ENCODE data around the gene CYP2F1.
"Not testable (repeated sequence)": the region's sequence is repeated elsewhere in the genome, so short reads cannot be mapped to it uniquely, and the experiment has no call there.

Gene CYP2F1

DNA sequence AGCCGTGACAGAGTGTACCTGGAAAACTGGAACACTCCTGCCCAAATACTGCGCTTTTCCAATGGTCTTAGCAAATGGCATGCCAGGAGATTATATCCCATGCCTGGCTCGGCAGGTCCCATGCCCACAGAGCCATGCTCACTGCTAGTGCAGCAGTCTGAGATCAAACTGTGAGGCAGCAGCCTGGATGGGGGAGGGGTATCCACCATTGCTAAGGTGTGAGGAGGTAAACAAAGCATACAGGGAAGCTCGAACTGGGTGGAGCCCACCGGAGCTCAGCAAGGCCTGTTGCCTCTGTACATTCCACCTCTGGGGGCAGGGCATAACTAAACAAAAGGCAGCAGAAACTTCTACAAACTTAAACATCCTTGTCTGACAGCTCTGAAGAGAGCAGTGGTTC is 15.5 kb upstream of the CYP2F1 start:
- WGBS, 2 experiments, result 81 to 89% methylated on average over 5 of the region's 5 CpGs
- H3K27me3 ChIP-seq (ENCODE audit: control insufficient read depth, insufficient read depth, low read length, poor library complexity, severe bottlenecking), result no peaks in the 10 kb centered on the region
- H3K4me1 ChIP-seq (ENCODE audit: control insufficient read depth, insufficient read depth, low read length), result no peaks in the 10 kb centered on the region
- no peaks in the 10 kb centered on the region for H3K9me3 ChIP-seq (ENCODE audit: control insufficient read depth, low read length)
- no peaks in the 10 kb centered on the region for H3K36me3 ChIP-seq (ENCODE audit: control insufficient read depth, insufficient read depth, low read length)
- no peak overlapping the region for H3K27ac ChIP-seq (ENCODE audit: insufficient read depth, low read depth, low read length, poor library complexity, severe bottlenecking)
- H3K4me3 ChIP-seq (ENCODE audit: insufficient read depth, low read depth, low read length), result no peak overlapping the region

DNA sequence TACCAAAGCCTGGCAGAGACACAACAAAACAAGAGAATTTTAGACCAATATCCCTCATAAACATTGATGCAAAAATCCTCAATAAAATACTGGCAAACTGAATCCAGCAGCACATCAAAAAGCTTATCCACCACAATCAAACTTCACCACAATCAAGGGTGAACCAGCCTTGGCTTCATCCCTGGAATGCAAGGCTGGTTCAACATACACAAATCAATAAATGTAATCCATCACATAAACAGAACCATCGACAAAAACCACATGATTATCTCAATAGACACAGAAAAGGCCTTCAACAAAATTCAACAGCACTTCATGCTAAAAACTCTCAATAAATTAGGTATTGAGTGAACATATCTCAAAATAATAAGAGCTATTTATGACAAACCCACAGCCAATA is 12.0 kb upstream of the CYP2F1 start:
- WGBS, 2 experiments, result 91 to 93% methylated on average over 1 of the region's 1 CpG
- H3K36me3 ChIP-seq (ENCODE audit: control insufficient read depth, insufficient read depth, low read length); H3K9me3 ChIP-seq (ENCODE audit: control insufficient read depth, low read length); H3K27ac ChIP-seq (ENCODE audit: insufficient read depth, low read depth, low read length, poor library complexity, severe bottlenecking); H3K4me1 ChIP-seq (ENCODE audit: control insufficient read depth, insufficient read depth, low read length); H3K4me3 ChIP-seq (ENCODE audit: insufficient read depth, low read depth, low read length); H3K27me3 ChIP-seq (ENCODE audit: control insufficient read depth, insufficient read depth, low read length, poor library complexity, severe bottlenecking): not testable (repeated sequence)

DNA sequence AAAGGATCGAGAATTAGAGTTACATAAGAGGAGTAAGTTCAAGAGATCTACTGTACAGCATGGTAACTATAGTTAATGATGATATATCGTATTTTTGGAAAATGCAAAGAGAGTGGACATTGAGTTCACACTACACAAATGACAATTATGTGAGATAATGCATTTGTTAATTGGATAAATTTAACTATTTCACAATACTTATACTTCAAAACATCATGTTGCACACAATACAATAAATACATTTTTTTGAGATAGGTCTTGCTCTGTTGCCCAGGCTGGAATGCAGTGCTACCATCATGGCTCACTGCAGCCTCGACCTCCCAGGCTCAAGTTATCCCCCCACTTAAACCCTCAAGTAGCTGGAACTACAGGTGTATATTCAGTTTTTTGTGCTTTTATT is 8.1 kb upstream of the CYP2F1 start:
- Histone ChIP-seq H3K36me3 (ENCODE audit: control insufficient read depth, insufficient read depth, low read length) (no peaks in the 10 kb centered on the region), H3K4me3 (ENCODE audit: insufficient read depth, low read depth, low read length) (no peak overlapping the region), H3K4me1 (ENCODE audit: control insufficient read depth, insufficient read depth, low read length) (no peaks in the 10 kb centered on the region), H3K27ac (ENCODE audit: insufficient read depth, low read depth, low read length, poor library complexity, severe bottlenecking) (no peak overlapping the region), H3K9me3 (ENCODE audit: control insufficient read depth, low read length) (no peaks in the 10 kb centered on the region), H3K27me3 (ENCODE audit: control insufficient read depth, insufficient read depth, low read length, poor library complexity, severe bottlenecking) (no peaks in the 10 kb centered on the region)
- 78 to 94% methylated on average over 3 of the region's 3 CpGs for WGBS, 2 experiments

DNA sequence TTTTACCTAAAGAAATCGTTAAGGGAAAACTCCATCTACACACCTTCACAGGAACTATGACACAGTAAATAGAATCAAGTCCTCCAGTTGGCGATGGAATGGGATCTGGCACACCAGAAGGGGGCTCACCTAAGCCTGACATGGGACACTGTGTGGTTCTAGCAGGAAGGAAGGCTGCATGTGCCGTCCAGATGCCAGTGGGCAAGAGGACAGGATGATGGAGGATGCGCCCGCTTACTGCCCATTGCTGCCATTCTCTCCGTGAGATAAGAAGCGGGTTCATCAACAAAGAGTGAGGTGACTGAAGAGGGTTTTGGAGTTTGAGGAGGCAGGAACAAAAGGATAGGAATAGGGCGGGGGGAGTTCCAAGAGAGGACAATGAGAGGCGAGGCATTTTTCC is 2.9 kb upstream of the CYP2F1 start:
- Histone ChIP-seq H3K9me3 (ENCODE audit: control insufficient read depth, low read length) (no peaks in the 10 kb centered on the region), H3K36me3 (ENCODE audit: control insufficient read depth, insufficient read depth, low read length) (no peaks in the 10 kb centered on the region), H3K4me1 (ENCODE audit: control insufficient read depth, insufficient read depth, low read length) (no peaks in the 10 kb centered on the region), H3K27me3 (ENCODE audit: control insufficient read depth, insufficient read depth, low read length, poor library complexity, severe bottlenecking) (no peaks in the 10 kb centered on the region), H3K4me3 (ENCODE audit: insufficient read depth, low read depth, low read length) (no peak overlapping the region), H3K27ac (ENCODE audit: insufficient read depth, low read depth, low read length, poor library complexity, severe bottlenecking) (no peak overlapping the region)
- WGBS, 2 experiments, result 93% methylated on average over 9 of the region's 9 CpGs

DNA sequence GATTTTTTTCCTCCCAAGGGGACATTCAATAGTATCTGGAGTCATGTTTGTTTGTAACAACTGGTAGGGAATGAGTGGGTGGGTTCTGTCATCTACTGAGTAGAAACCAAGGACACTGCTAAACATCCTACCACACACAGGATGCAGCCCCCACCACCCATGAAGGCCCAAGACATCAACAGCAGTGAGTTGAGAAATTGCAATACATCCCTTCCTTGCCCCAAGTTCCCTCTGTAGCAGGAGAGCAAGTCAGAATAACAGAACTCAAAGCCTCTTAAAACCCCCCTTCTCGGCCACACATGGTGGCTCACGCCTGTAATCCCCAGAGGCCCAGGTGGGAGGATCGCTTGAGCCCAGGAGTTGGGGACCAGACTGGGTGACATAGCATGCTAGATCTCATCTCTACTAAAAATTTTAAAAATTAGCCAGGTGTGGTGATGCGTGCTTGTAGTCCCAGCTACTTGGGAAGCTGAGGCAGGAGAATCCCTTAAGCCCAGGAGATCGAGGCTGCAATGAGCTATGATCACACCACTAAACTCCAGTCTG is 2.4 kb upstream of the CYP2F1 start:
- no peaks in the 10 kb centered on the region for H3K27me3 ChIP-seq (ENCODE audit: control insufficient read depth, insufficient read depth, low read length, poor library complexity, severe bottlenecking)
- H3K36me3 ChIP-seq (ENCODE audit: control insufficient read depth, insufficient read depth, low read length), result no peaks in the 10 kb centered on the region
- H3K4me1 ChIP-seq (ENCODE audit: control insufficient read depth, insufficient read depth, low read length), result no peaks in the 10 kb centered on the region
- WGBS, 2 experiments, result 90 to 95% methylated on average over 5 of the region's 5 CpGs
- no peak overlapping the region for H3K27ac ChIP-seq (ENCODE audit: insufficient read depth, low read depth, low read length, poor library complexity, severe bottlenecking)
- H3K9me3 ChIP-seq (ENCODE audit: control insufficient read depth, low read length), result no peaks in the 10 kb centered on the region
- no peak overlapping the region for H3K4me3 ChIP-seq (ENCODE audit: insufficient read depth, low read depth, low read length)

DNA sequence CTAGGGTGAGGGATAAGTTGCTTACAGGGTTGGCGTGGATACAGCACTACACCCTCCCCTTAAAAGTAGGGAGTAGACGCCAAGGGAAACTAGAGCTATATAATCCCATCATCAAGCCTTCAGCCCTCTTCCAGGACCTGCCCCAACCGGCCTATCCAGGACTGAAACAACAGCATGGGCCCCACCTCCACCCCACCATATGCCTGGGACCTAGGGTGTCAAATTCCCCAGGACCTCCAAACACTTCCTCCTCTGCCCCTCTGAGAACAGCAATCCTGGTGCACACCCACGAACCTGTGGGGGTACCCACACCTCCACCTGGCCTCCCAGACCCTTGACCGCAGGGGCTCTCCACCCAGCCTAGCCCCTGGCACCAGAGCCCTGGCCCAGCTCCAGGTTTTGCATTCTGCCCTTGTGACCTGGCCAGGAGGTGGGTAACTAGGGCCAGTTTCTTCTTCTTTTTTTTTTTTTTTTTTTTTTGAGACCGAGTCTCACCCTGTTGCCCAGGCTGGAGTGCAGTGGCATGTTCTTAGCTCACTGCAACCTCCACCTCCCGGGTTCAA is 1.4 kb upstream of the CYP2F1 start:
- Histone ChIP-seq H3K27ac (ENCODE audit: insufficient read depth, low read depth, low read length, poor library complexity, severe bottlenecking) (no peak overlapping the region), H3K4me1 (ENCODE audit: control insufficient read depth, insufficient read depth, low read length) (no peaks in the 10 kb centered on the region), H3K9me3 (ENCODE audit: control insufficient read depth, low read length) (no peaks in the 10 kb centered on the region), H3K27me3 (ENCODE audit: control insufficient read depth, insufficient read depth, low read length, poor library complexity, severe bottlenecking) (no peaks in the 10 kb centered on the region), H3K4me3 (ENCODE audit: insufficient read depth, low read depth, low read length) (no peak overlapping the region), H3K36me3 (ENCODE audit: control insufficient read depth, insufficient read depth, low read length) (no peaks in the 10 kb centered on the region)
- 89 to 91% methylated on average over 6 to 7 of the region's 7 CpGs for WGBS, 2 experiments

DNA sequence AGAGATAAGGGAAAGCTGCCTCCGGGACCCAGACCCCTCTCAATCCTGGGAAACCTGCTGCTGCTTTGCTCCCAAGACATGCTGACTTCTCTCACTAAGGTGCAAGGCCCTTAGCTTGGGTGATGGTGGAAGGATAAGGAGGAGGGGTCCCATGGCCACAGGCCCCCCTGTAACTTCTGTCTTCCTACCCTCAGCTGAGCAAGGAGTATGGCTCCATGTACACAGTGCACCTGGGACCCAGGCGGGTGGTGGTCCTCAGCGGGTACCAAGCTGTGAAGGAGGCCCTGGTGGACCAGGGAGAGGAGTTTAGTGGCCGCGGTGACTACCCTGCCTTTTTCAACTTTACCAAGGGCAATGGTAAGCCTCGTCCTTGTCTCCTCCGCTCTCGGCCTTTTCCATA is 2.0 kb downstream of the CYP2F1 start:
- Histone ChIP-seq H3K4me1 (ENCODE audit: control insufficient read depth, insufficient read depth, low read length) (no peaks in the 10 kb centered on the region), H3K27me3 (ENCODE audit: control insufficient read depth, insufficient read depth, low read length, poor library complexity, severe bottlenecking) (no peaks in the 10 kb centered on the region), H3K4me3 (ENCODE audit: insufficient read depth, low read depth, low read length) (no peak overlapping the region), H3K27ac (ENCODE audit: insufficient read depth, low read depth, low read length, poor library complexity, severe bottlenecking) (no peak overlapping the region), H3K36me3 (ENCODE audit: control insufficient read depth, insufficient read depth, low read length) (no peaks in the 10 kb centered on the region), H3K9me3 (ENCODE audit: control insufficient read depth, low read length) (no peaks in the 10 kb centered on the region)
- 94% methylated on average over 8 of the region's 8 CpGs for WGBS, 2 experiments

DNA sequence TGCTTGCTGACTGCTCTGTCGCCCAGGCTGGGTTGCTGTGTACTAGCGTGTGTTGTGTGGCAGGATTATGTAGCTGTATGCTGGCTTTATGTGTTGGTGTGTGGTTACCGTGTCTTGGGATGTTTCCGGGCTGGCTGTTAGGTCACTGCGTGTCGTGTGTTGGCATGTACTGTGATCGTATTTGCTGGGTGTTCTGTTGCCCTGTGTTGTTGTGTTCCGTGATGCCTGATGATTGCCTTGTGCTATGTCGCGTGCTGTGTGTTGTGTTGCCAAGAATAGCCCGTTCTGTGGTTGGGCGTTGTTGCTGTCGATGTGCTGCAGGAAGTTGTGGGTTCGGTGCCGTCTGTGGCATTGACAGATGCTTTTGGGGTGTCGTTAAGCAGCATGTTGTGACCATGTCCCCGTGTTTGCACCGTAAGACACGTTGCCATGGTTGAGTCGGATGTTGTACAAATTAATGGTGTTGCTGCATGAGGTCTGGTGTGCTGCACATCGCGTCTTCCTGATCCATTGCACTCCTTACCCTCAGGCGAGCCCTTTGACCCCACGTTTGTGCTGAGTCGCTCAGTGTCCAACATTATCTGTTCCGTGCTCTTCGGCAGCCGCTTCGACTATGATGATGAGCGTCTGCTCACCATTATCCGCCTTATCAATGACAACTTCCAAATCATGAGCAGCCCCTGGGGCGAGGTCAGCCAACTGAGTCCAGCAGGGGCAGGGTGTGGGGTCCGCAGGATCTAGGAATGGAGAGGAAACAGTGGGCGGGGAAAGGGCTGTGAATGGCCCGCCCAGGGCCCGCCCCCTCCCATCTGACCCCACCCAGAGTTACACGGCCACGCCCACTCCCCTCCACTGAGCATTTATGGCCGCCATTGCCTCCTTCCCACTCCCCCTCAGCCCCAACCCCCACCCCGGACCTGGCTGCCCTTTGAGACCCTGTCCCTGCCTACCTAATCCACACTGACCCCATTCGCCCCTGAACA is 7.0 kb downstream of the CYP2F1 start:
- WGBS, 2 experiments, result 94% methylated on average over 36 to 37 of the region's 41 CpGs
- not testable (repeated sequence) for H3K27me3 ChIP-seq (ENCODE audit: control insufficient read depth, insufficient read depth, low read length, poor library complexity, severe bottlenecking); H3K9me3 ChIP-seq (ENCODE audit: control insufficient read depth, low read length); H3K27ac ChIP-seq (ENCODE audit: insufficient read depth, low read depth, low read length, poor library complexity, severe bottlenecking); H3K36me3 ChIP-seq (ENCODE audit: control insufficient read depth, insufficient read depth, low read length); H3K4me1 ChIP-seq (ENCODE audit: control insufficient read depth, insufficient read depth, low read length); H3K4me3 ChIP-seq (ENCODE audit: insufficient read depth, low read depth, low read length)

DNA sequence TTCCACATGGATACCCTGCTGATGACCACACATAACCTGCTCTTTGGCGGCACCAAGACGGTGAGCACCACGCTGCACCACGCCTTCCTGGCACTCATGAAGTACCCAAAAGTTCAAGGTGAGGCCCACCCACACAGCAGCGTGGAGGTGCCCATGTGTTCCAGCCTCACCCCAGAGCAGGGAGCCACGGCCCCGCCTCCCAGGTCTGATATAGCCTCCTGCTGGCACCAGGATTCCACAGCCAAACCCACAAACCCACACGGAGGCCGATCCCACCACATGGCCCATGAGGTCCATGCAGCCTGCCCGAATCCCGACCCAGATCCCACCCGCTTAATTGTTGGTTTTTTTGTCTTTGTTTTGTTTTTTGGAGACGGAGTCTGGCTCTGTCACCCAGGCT is 8.6 kb downstream of the CYP2F1 start:
- not testable (repeated sequence) for H3K4me1 ChIP-seq (ENCODE audit: control insufficient read depth, insufficient read depth, low read length); H3K27me3 ChIP-seq (ENCODE audit: control insufficient read depth, insufficient read depth, low read length, poor library complexity, severe bottlenecking); H3K36me3 ChIP-seq (ENCODE audit: control insufficient read depth, insufficient read depth, low read length); H3K4me3 ChIP-seq (ENCODE audit: insufficient read depth, low read depth, low read length); H3K27ac ChIP-seq (ENCODE audit: insufficient read depth, low read depth, low read length, poor library complexity, severe bottlenecking); H3K9me3 ChIP-seq (ENCODE audit: control insufficient read depth, low read length)
- 92% methylated on average over 13 of the region's 13 CpGs for WGBS, 2 experiments

DNA sequence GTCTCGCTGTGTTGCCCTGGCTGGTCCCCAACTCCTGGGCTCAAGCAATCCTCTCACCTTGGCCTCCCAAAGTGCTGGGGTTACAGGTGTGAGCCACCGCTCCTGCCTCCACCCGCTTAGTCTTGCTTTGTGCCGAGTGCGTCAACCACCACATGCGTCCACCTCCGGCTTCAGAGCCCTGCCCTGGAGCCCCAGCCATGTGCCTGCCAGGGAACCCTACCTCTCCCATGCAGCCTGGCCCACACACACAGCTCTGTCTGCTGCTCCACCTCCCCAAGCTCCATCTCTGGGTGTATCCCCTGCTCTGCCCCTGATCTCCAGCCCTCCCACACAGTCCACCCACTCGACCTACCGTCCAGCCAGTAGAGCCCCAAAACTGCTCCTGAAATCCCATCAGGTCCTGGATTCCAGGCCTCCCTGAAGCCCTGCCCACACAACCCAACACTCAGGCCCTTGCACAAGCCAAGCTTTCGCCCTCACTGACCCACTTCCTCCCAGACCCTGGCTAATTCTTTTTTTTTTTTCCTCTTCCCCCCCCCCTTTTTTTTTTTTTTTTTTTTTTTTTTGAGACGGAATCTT is 9.6 kb downstream of the CYP2F1 start:
- 92 to 93% methylated on average over 11 of the region's 11 CpGs for WGBS, 2 experiments
- H3K9me3 ChIP-seq (ENCODE audit: control insufficient read depth, low read length), result no peaks in the 10 kb centered on the region

More for the DNA sequence above, 9.6 kb downstream of the CYP2F1 start:
- H3K4me3 ChIP-seq (ENCODE audit: insufficient read depth, low read depth, low read length), result no peak overlapping the region
- peaks cover 5% of the 10 kb centered on the region for H3K4me1 ChIP-seq (ENCODE audit: control insufficient read depth, insufficient read depth, low read length)
- H3K27me3 ChIP-seq (ENCODE audit: control insufficient read depth, insufficient read depth, low read length, poor library complexity, severe bottlenecking), result peaks cover 4% of the 10 kb centered on the region
- H3K36me3 ChIP-seq (ENCODE audit: control insufficient read depth, insufficient read depth, low read length), result no peaks in the 10 kb centered on the region
- no peak overlapping the region for H3K27ac ChIP-seq (ENCODE audit: insufficient read depth, low read depth, low read length, poor library complexity, severe bottlenecking)

Data from ectodermal cell (in vitro differentiated cells).